GM12892 (cell line): ENCODE data around the gene TBCD.

ENCODE experiments used
- POLR2A ChIP-seq: IDR thresholded peaks from 2 replicates; pipeline ENCODE4 v1.6.1; 2011; ENCODE audit warnings: low read depth, low read length, control low read depth
- POLR2AphosphoS5 ChIP-seq: IDR thresholded peaks from 2 replicates; pipeline ENCODE4 v1.6.1; 2011; ENCODE audit warnings: low read depth, low read length, control low read depth
- TAF1 ChIP-seq: IDR thresholded peaks from 2 replicates; pipeline ENCODE4 v1.6.1; 2011; ENCODE audit warnings: low read depth, mild to moderate bottlenecking, control low read depth, low read length, borderline replicate concordance

- no peak for TF ChIP-seq POLR2A
- TF ChIP-seq POLR2AphosphoS5 = no peak
- no peak for TF ChIP-seq TAF1
Observed at GRCh38 chr17:82870091-82870491, 118.2 kb downstream of the TBCD start.
